H1 (cell line): Measurements from ENCODE around the gene ENPP7. TPM values are rescaled to one million over a fixed set of nuclear protein-coding genes. Genes with fewer than 3 reads are reported as not detected.
A peak's percentile ranks its signal among the peaks of the same experiment; 100 is the strongest.

ENCODE experiments used
- CTCF ChIA-PET: fragments of 300-600 bp; sonication (Branson Sonifier 250); formaldehyde crosslinking; loops from one replicate; lab custom pipeline; 2021; ENCODE audit not compliant: partially characterized antibody; lab: Charles Lee
- POLR2A ChIA-PET: fragments of 300-600 bp; sonication (Branson Sonifier 250); formaldehyde crosslinking; loops from one replicate; lab custom pipeline; 2021; ENCODE audit warnings: inconsistent platforms; ENCODE audit not compliant: partially characterized antibody; lab: Charles Lee
- DNase-seq, 2 experiments: peaks; one replicate each; pipeline versions ENCODE4 v3.0.0 to v3.0.0-alpha.2; 2010 to 2022; ENCODE audit warnings: low spot score in 2 of 2, low read depth in 1 of 2, mixed read lengths in 1 of 2
- FAIRE-seq: peaks from 2 replicates; lab custom pipeline; 2011; peaks lifted over from hg19 to GRCh38; lab: Jason Lieb, UNC
- H2AFZ ChIP-seq: 2 replicates; pipeline ENCODE4 v1.8.1; 2012; ENCODE audit warnings: low read length, inconsistent platforms
- H2AK5ac ChIP-seq: 2 replicates; pipeline ENCODE4 v1.6.1; 2013; ENCODE audit warnings: low read depth, low read length
- H2BK120ac ChIP-seq: replicated peaks from 2 replicates; pipeline ENCODE3; 2013; ENCODE audit warnings: low read depth, low read length, inconsistent platforms
- H2BK12ac ChIP-seq: 2 replicates; pipeline ENCODE4 v1.6.1; 2013; ENCODE audit warnings: low read depth, low read length
- H2BK15ac ChIP-seq: 2 replicates; pipeline ENCODE4 v1.6.1; 2013; ENCODE audit warnings: low read length
- H2BK20ac ChIP-seq: 2 replicates; pipeline ENCODE4 v1.6.1; 2013; ENCODE audit warnings: low read length
- H2BK5ac ChIP-seq: 2 replicates; pipeline ENCODE4 v1.6.1; 2013; ENCODE audit warnings: low read depth, low read length
- H3K14ac ChIP-seq: 2 replicates; pipeline ENCODE4 v1.6.1; 2013; ENCODE audit warnings: inconsistent platforms; ENCODE audit not compliant: insufficient read length
- H3K18ac ChIP-seq: 2 replicates; pipeline ENCODE4 v1.6.1; 2013; ENCODE audit warnings: low read length; ENCODE audit errors: extremely low read depth
- H3K23ac ChIP-seq: 2 replicates; pipeline ENCODE4 v1.6.1; 2013; ENCODE audit warnings: inconsistent platforms; ENCODE audit not compliant: insufficient read length
- H3K23me2 ChIP-seq: 2 replicates; pipeline ENCODE4 v1.6.1; 2013; ENCODE audit warnings: low read depth, low read length
- H3K27ac ChIP-seq: 2 replicates; pipeline ENCODE4 v1.6.1; 2011; ENCODE audit warnings: low read depth, low read length, inconsistent platforms
- H3K27me3 ChIP-seq, 4 experiments: replicated peaks in 1 of 4; 1 replicate in 1 of 4; 2 replicates in 3 of 4; pipeline versions ENCODE4 v1.6.1 to v1.8.1; 2011 to 2013; ENCODE audit warnings: low read length in 3 of 4, mild to moderate bottlenecking in 3 of 4, inconsistent platforms in 2 of 4, mixed read lengths in 2 of 4, moderate library complexity in 1 of 4; ENCODE audit not compliant: control insufficient read depth in 3 of 4, insufficient read depth in 3 of 4; ENCODE audit errors: extremely low read depth in 1 of 4
- H3K36me3 ChIP-seq, 4 experiments: 2 replicates each; pipeline versions ENCODE4 v1.6.1 to v1.8.1; 2011 to 2013; ENCODE audit warnings: mild to moderate bottlenecking in 4 of 4, low read length in 3 of 4, moderate library complexity in 2 of 4, control low read depth in 1 of 4, inconsistent platforms in 1 of 4; ENCODE audit not compliant: insufficient read depth in 4 of 4, control insufficient read depth in 2 of 4
- H3K4ac ChIP-seq: replicated peaks from 2 replicates; pipeline ENCODE3; 2013; ENCODE audit warnings: low read length, low read depth, mixed read lengths, inconsistent platforms; ENCODE audit not compliant: insufficient read length
- H3K4me1 ChIP-seq, 4 experiments: replicated peaks in 1 of 4; 1 replicate in 1 of 4; 2 replicates in 3 of 4; pipeline versions ENCODE4 v1.6.1 to v1.8.1; 2011 to 2013; ENCODE audit warnings: low read length in 3 of 4, inconsistent platforms in 2 of 4, mixed read lengths in 1 of 4; ENCODE audit not compliant: insufficient read depth in 4 of 4, control insufficient read depth in 3 of 4
- H3K4me2 ChIP-seq, 2 experiments: 2 replicates each; pipeline versions ENCODE4 v1.6.1 to v1.8.1; 2011 to 2013; ENCODE audit warnings: low read depth in 2 of 2, low read length in 2 of 2, control low read depth in 1 of 2, inconsistent platforms in 1 of 2, mild to moderate bottlenecking in 1 of 2; ENCODE audit not compliant: insufficient read depth in 1 of 2
- H3K4me3 ChIP-seq, 4 experiments: fragments of 200-600, 300-600 bp in 1 of 4; sonication (generic), shearing (Covaris generic), sonication (Bioruptor Twin) in 1 of 4; 2 replicates each; pipeline versions ENCODE4 v1.5.1 to v1.8.1; 2011 to 2016; ENCODE audit warnings: low read length in 4 of 4, low read depth in 3 of 4, control low read depth in 2 of 4, inconsistent platforms in 2 of 4, mild to moderate bottlenecking in 2 of 4, mixed read lengths in 1 of 4, moderate library complexity in 1 of 4; ENCODE audit not compliant: insufficient read depth in 2 of 4; ENCODE audit errors: extremely low read depth in 1 of 4
- H3K56ac ChIP-seq: replicated peaks from 2 replicates; pipeline ENCODE3; 2013; ENCODE audit warnings: low read depth, mild to moderate bottlenecking, mixed read lengths, low read length, inconsistent platforms; ENCODE audit not compliant: insufficient read length
- H3K79me1 ChIP-seq: 2 replicates; pipeline ENCODE4 v1.6.1; 2013; ENCODE audit warnings: low read depth, low read length, control low read depth
- H3K79me2 ChIP-seq, 2 experiments: 2 replicates each; pipeline versions ENCODE4 v1.6.1 to v1.8.1; 2012 to 2013; ENCODE audit warnings: low read length in 2 of 2, mild to moderate bottlenecking in 2 of 2, inconsistent platforms in 1 of 2; ENCODE audit not compliant: insufficient read depth in 2 of 2, control insufficient read depth in 1 of 2
- H3K9ac ChIP-seq, 4 experiments: replicated peaks in 1 of 4; 1 replicate in 1 of 4; 2 replicates in 3 of 4; pipeline versions ENCODE4 v1.6.1 to v1.8.1; 2011 to 2013; ENCODE audit warnings: low read depth in 3 of 4, low read length in 3 of 4, control low read depth in 2 of 4, mild to moderate bottlenecking in 2 of 4, moderate library complexity in 2 of 4, inconsistent platforms in 1 of 4; ENCODE audit errors: extremely low read depth in 1 of 4
- H3K9me3 ChIP-seq, 2 experiments: 2 replicates each; pipeline versions ENCODE4 v1.6.1 to v1.8.1; 2012 to 2013; ENCODE audit warnings: mild to moderate bottlenecking in 2 of 2, moderate library complexity in 2 of 2, control low read depth in 1 of 2, inconsistent platforms in 1 of 2, low read depth in 1 of 2, low read length in 1 of 2, mixed read lengths in 1 of 2; ENCODE audit not compliant: insufficient read depth in 2 of 2
- H4K20me1 ChIP-seq, 2 experiments: replicated peaks in 1 of 2; 2 replicates each; pipeline versions ENCODE3 to v1.8.1; 2011 to 2013; ENCODE audit warnings: inconsistent platforms in 2 of 2, low read length in 2 of 2, mild to moderate bottlenecking in 1 of 2; ENCODE audit not compliant: insufficient read depth in 2 of 2, control insufficient read depth in 1 of 2
- H4K5ac ChIP-seq: 2 replicates; pipeline ENCODE4 v1.6.1; 2013; ENCODE audit warnings: low read length, low read depth, mixed read lengths, inconsistent platforms; ENCODE audit not compliant: insufficient read length
- H4K8ac ChIP-seq: 2 replicates; pipeline ENCODE4 v1.8.0; 2013; ENCODE audit warnings: mild to moderate bottlenecking, moderate library complexity, low read length, inconsistent platforms; ENCODE audit not compliant: insufficient read depth; ENCODE audit errors: extremely low read depth
- H4K91ac ChIP-seq: replicated peaks from 2 replicates; pipeline ENCODE3; 2013; ENCODE audit warnings: low read length, mixed read lengths, inconsistent platforms; ENCODE audit not compliant: insufficient read length
- CTBP2 ChIP-seq: IDR thresholded peaks from 2 replicates; pipeline ENCODE4 v1.7.0; 2011; ENCODE audit warnings: borderline replicate concordance, mild to moderate bottlenecking, moderate library complexity, mixed read lengths, low read length; ENCODE audit not compliant: insufficient read depth, insufficient read length
- CTCF ChIP-seq, 3 experiments: IDR thresholded peaks; 1 replicate in 2 of 3; 2 replicates in 1 of 3; pipeline versions ENCODE4 v1.5.1 to v1.6.1; 2011; ENCODE audit warnings: low read length in 3 of 3, mild to moderate bottlenecking in 3 of 3, inconsistent platforms in 2 of 3, low read depth in 1 of 3, moderate library complexity in 1 of 3; ENCODE audit not compliant: insufficient read depth in 1 of 3; ENCODE audit errors: control extremely low read depth in 1 of 3
- KDM4A ChIP-seq: IDR thresholded peaks from one replicate; pipeline ENCODE4 v1.7.1; 2012; ENCODE audit warnings: low read depth, mild to moderate bottlenecking, moderate library complexity, low read length, inconsistent platforms; ENCODE audit not compliant: severe bottlenecking
- POLR2A ChIP-seq, 2 experiments: IDR thresholded peaks; 1 replicate in 1 of 2; 2 replicates in 1 of 2; pipeline ENCODE4 v1.6.1; 2011; ENCODE audit warnings: low read depth in 2 of 2, low read length in 2 of 2, mild to moderate bottlenecking in 2 of 2; ENCODE audit errors: control extremely low read depth in 1 of 2
- RAD21 ChIP-seq, 2 experiments: IDR thresholded peaks in 1 of 2; conservative IDR thresholded peaks in 1 of 2; 2 replicates each; pipeline ENCODE4 v1.6.1; 2011; ENCODE audit warnings: low read depth in 2 of 2, low read length in 2 of 2, improper control_type of control experiment in 1 of 2, inconsistent platforms in 1 of 2, mild to moderate bottlenecking in 1 of 2, moderate library complexity in 1 of 2
- SAP30 ChIP-seq: fragments of 300-600 bp; sonication (generic); IDR thresholded peaks from 2 replicates; pipeline ENCODE4 v1.7.1; 2012; ENCODE audit warnings: low read length, moderate library complexity, mild to moderate bottlenecking, inconsistent platforms; ENCODE audit not compliant: insufficient read depth, insufficient replicate concordance
- SIX5 ChIP-seq: IDR thresholded peaks from 2 replicates; pipeline ENCODE4 v1.6.1; 2011; ENCODE audit warnings: mild to moderate bottlenecking, low read depth, low read length
- WGBS, 2 experiments: shearing (Covaris generic) in 1 of 2; methylation state at CpG; one replicate each; pipeline versions ENCODE4 v1.1.6 to v1.1.7; 2013 to 2015; ENCODE audit warnings: low lambda C conversion rate in 2 of 2, mixed read lengths in 2 of 2, inconsistent platforms in 1 of 2, low coverage in 1 of 2, missing lambda C conversion rate in 1 of 2; ENCODE audit not compliant: insufficient replicate concordance in 2 of 2, insufficient coverage in 1 of 2, insufficient read length in 1 of 2; ENCODE audit errors: extremely low coverage in 1 of 2, missing lambda C conversion rate in 1 of 2; 5-methylcytosine and 5-hydroxymethylcytosine counted together
- polyA plus RNA-seq, 7 experiments: library from polyadenylated mRNA; depleted of rRNA in 3 of 7; stranded (reverse) in 5 of 7; unstranded in 2 of 7; fragments of >200 nt in 5 of 7; fragments of 200-250 nt in 2 of 7; gene quantifications; 1 replicate in 5 of 7; 2 replicates in 1 of 7; 4 replicates in 1 of 7; pipeline versions ENCODE4 v1.2.1 to v1.2.3, GENCODE V29; 2011 to 2013; ENCODE audit warnings: missing spikeins in 2 of 7, mixed read lengths in 2 of 7
- total RNA-seq: library from RNA; stranded (reverse); fragmentation: NEBNext Ultra II Directional; extraction: Animal tissue kit (Norgen Biotek cat#: 25700); gene quantifications from 2 replicates; pipeline ENCODE4 v1.2.1, GENCODE V29; 2021

The ENPP7 gene
- total and polyA plus RNA-seq, 2 of the 8 experiments (the other 6 are each of a cell fraction or from before 2014, with no cell fraction given), result not detected

- DNase-seq, result peak in 1 of 2 experiments; percentile 92
- no peak overlapping the region for H2BK15ac ChIP-seq
- H3K27me3 ChIP-seq, result no peaks in the 10 kb centered on the region
- H3K9me3 ChIP-seq, result no peaks in the 10 kb centered on the region
- no peak overlapping the region for H2AK5ac ChIP-seq
- H3K4ac ChIP-seq, result peak overlapping the region; percentile 69
- H3K79me2 ChIP-seq, result no peaks in the 10 kb centered on the region
- no peak overlapping the region for H2BK20ac ChIP-seq
- peak; percentile 89 for FAIRE-seq
- 38% methylated on average over 30 of the region's 35 CpGs; no CpG with 5 or more reads in 1 of the 2 experiments for whole genome bisulfite sequencing, 2 experiments
- H3K36me3 ChIP-seq, result no peaks in the 10 kb centered on the region
- H4K91ac ChIP-seq, result peak overlapping the region; percentile 65
- TF ChIP-seq CTCF (IDR thresholded peaks at IDR 0.05; ENCODE audit: control extremely low read depth in 1 of 3, insufficient read depth in 1 of 3, low read depth in 1 of 3, low read length in 3 of 3) (peak; percentile 70 to 75 (median 73)), RAD21 (IDR thresholded peaks at IDR 0.05 in 1 of 2, conservative IDR thresholded peaks at IDR 0.05 in 1 of 2; ENCODE audit: low read depth in 2 of 2, low read length in 2 of 2) (peak; percentile 89 to 90), POLR2A (IDR thresholded peaks at IDR 0.05; ENCODE audit: control extremely low read depth in 1 of 2, low read depth in 2 of 2, low read length in 2 of 2) (no peak), CTBP2 (no peak), SAP30 (no peak), SIX5 (no peak), KDM4A (peak; percentile 28)
- H4K20me1 ChIP-seq, result no peaks in the 10 kb centered on the region
- peak overlapping the region; percentile 32 for H3K18ac ChIP-seq
- no peak overlapping the region for H4K5ac ChIP-seq
- H2BK120ac ChIP-seq, result no peak overlapping the region
- no peak overlapping the region for H3K9ac ChIP-seq
- no peak overlapping the region for H4K8ac ChIP-seq
- H2BK5ac ChIP-seq, result no peak overlapping the region
- H3K23ac ChIP-seq, result no peak overlapping the region
- H3K56ac ChIP-seq, result no peak overlapping the region
- H3K79me1 ChIP-seq, result no peaks in the 10 kb centered on the region
- H3K27ac ChIP-seq, result no peak overlapping the region
- no peak overlapping the region for H3K14ac ChIP-seq
- ChIA-PET POLR2A (interaction anchor here (2.9 kb wide), 1 partner anchor 11 kb away, joined by 7 read pairs; no protein-coding TSS in a partner anchor), CTCF (interaction anchor here (0.6 to 4.4 kb wide), 42 partner anchors 9 to 1031 kb away, joined by 3 to 37 read pairs (median 4); partner anchors contain the start of gene RBFOX3)
- no peak overlapping the region for H2AFZ ChIP-seq
- H3K4me2 ChIP-seq, result peak overlapping the region in 1 of 2 experiments; percentile 60; a peak in 3 of 4 replicates
- 0 out of 2 replicates have a peak overlapping the region, but pooled peaks have one; percentile 17 for H2BK12ac ChIP-seq
- peaks cover 0 to 13% (median 3%) of the 10 kb centered on the region in 4 experiments; a peak in 5 of 7 replicates for H3K4me1 ChIP-seq
- peak overlapping the region in 2 of 4 experiments; percentile 2 to 48; a peak in 2 of 8 replicates for H3K4me3 ChIP-seq
- H3K23me2 ChIP-seq, result no peaks in the 10 kb centered on the region
These were observed 22.5 kb upstream of the ENPP7 start for GRCh38 chr17:79707931-79708891.
